Esophagus squamous epithelium (tissue), 4 donors: ENCODE data around the gene PPP2R5C.

Experiments
- CTCF ChIP-seq, 6 experiments: fragments of 450-650 bp in 4 of 6; fragments of 200-600 bp in 2 of 6; sonication (generic) in 2 of 6; IDR thresholded peaks; one replicate each; pipeline ENCODE4 v1.5.1; 2016 to 2019; ENCODE audit warnings: antibody characterized with exemption in 6 of 6, mild to moderate bottlenecking in 4 of 6, moderate library complexity in 4 of 6
- POLR2A ChIP-seq, 4 donors: fragments of 450-650 bp; IDR thresholded peaks; one replicate each; pipeline ENCODE4 v1.6.1; 2017; ENCODE audit warnings: antibody characterized with exemption in 4 of 4, mild to moderate bottlenecking in 4 of 4, moderate library complexity in 3 of 4

GRCh38 chr14:101845896-101846295, 84.4 kb downstream of the PPP2R5C start:
- TF ChIP-seq CTCF (IDR thresholded peaks at IDR 0.05) (no peak), POLR2A (IDR thresholded peaks at IDR 0.05) (no peak)
